K562 (cell line): ENCODE data around the gene MYH9. TPM values are rescaled to one million over a fixed set of nuclear protein-coding genes. Genes with fewer than 3 reads are reported as not detected.

Source experiments
- ATAC-seq: fragments of 200-7000 bp; cut with Tn5 transposase; 3 replicates; pipeline ENCODE4 v1.9.1; 2020; ENCODE audit warnings: moderate library complexity
- BruUV-seq: library from RNA; stranded (reverse); fragments of 400-500 nt; replicated peaks from 2 replicates; lab custom pipeline; 2021; lab: Mats Ljungman, UMichigan
- CTCF ChIA-PET: fragments of 300-600 bp; formaldehyde crosslinking; extraction: SDS; loops from one replicate; lab custom pipeline; 2021; ENCODE audit warnings: low intra/inter-chr PET ratio; lab: Yijun Ruan, JAX
- POLR2A ChIA-PET: fragments of 300-600, 350-650 bp; sonication (Branson Sonifier 250); formaldehyde crosslinking; extraction: SDS; loops from one replicate; lab custom pipeline; 2021; ENCODE audit warnings: antibody characterized with exemption, inconsistent platforms; lab: Yijun Ruan, JAX
- DNase-seq, 4 experiments: peaks; one replicate each; pipeline versions ENCODE4 v3.0.0 to v3.0.0-alpha.2; 2011 to 2018; ENCODE audit warnings: low spot score in 3 of 4, mixed read lengths in 3 of 4; ENCODE audit errors: extremely low read depth in 1 of 4
- FAIRE-seq: peaks from 2 replicates; lab custom pipeline; 2011; peaks lifted over from hg19 to GRCh38; lab: Jason Lieb, UNC
- H2AFZ ChIP-seq: 2 replicates; pipeline ENCODE4 v1.6.0; 2011; ENCODE audit warnings: low read depth, low read length, control low read depth, inconsistent platforms
- H3K27ac ChIP-seq: fragments of 200-600 bp; 3 replicates; pipeline ENCODE4 v1.8.0; 2011; ENCODE audit warnings: low read depth, mild to moderate bottlenecking, control low read depth, inconsistent platforms, low read length, moderate library complexity, mixed read lengths; ENCODE audit errors: extremely low read depth
- H3K27me3 ChIP-seq, 2 experiments: fragments of 300-600 bp in 1 of 2; 2 replicates in 1 of 2; 3 replicates in 1 of 2; pipeline versions ENCODE4 v1.6.0 to v1.8.0; 2011; ENCODE audit warnings: inconsistent platforms in 2 of 2, low read length in 2 of 2, mild to moderate bottlenecking in 1 of 2, mixed read lengths in 1 of 2, moderate library complexity in 1 of 2; ENCODE audit not compliant: control insufficient read depth in 2 of 2, insufficient read depth in 2 of 2
- H3K36me3 ChIP-seq: fragments of 300-600 bp; 3 replicates; pipeline ENCODE4 v1.8.0; 2011; ENCODE audit warnings: mild to moderate bottlenecking, low read length, inconsistent platforms; ENCODE audit not compliant: control insufficient read depth, insufficient read depth
- H3K4me1 ChIP-seq, 2 experiments: fragments of 200-600 bp in 1 of 2; replicated peaks in 1 of 2; 2 replicates in 1 of 2; 3 replicates in 1 of 2; pipeline versions ENCODE4 v1.5.1 to v1.8.0; 2011; ENCODE audit warnings: inconsistent platforms in 2 of 2, low read length in 2 of 2, mild to moderate bottlenecking in 1 of 2, mixed read lengths in 1 of 2, moderate library complexity in 1 of 2; ENCODE audit not compliant: control insufficient read depth in 2 of 2, insufficient read depth in 2 of 2
- H3K4me2 ChIP-seq: 2 replicates; pipeline ENCODE4 v1.6.1; 2011; ENCODE audit warnings: low read length, control low read depth, inconsistent platforms, mixed read lengths; ENCODE audit not compliant: insufficient read depth
- H3K4me3 ChIP-seq: fragments of 200-600 bp; sonication (generic), shearing (Covaris generic); 2 replicates; pipeline ENCODE4 v1.5.1; 2016; ENCODE audit warnings: control low read depth, inconsistent platforms
- H3K79me2 ChIP-seq: fragments of 200-600 bp; 3 replicates; pipeline ENCODE4 v1.8.0; 2011; ENCODE audit warnings: low read length, inconsistent platforms; ENCODE audit not compliant: control insufficient read depth, insufficient read depth
- H3K9ac ChIP-seq, 2 experiments: 2 replicates each; pipeline versions ENCODE4 v1.6.0 to v1.6.1; 2011; ENCODE audit warnings: low read depth in 2 of 2, low read length in 2 of 2, control low read depth in 1 of 2, inconsistent platforms in 1 of 2, mild to moderate bottlenecking in 1 of 2, mixed read lengths in 1 of 2; ENCODE audit not compliant: insufficient read depth in 1 of 2
- H3K9me1 ChIP-seq: one replicate; pipeline ENCODE4 v1.6.0; 2011; ENCODE audit warnings: inconsistent platforms, mild to moderate bottlenecking, low read length, moderate library complexity; ENCODE audit not compliant: control insufficient read depth, insufficient read depth
- H3K9me3 ChIP-seq: replicated peaks from 2 replicates; pipeline ENCODE4 v1.5.1; 2011; ENCODE audit warnings: low read depth, low read length, inconsistent platforms; ENCODE audit not compliant: control insufficient read depth, insufficient read depth
- H4K20me1 ChIP-seq: replicated peaks from 2 replicates; pipeline ENCODE4 v1.6.1; 2011; ENCODE audit warnings: low read length, inconsistent platforms, mixed read lengths; ENCODE audit not compliant: control insufficient read depth, insufficient read depth
- NONO ChIP-seq, 2 experiments: fragments of 200-400 bp in 1 of 2; fragments of 450-650 bp in 1 of 2; formaldehyde crosslinking in 1 of 2; IDR thresholded peaks; 2 replicates each; pipeline ENCODE4 v1.6.1; 2017; ENCODE audit warnings: low read depth in 2 of 2, mild to moderate bottlenecking in 2 of 2, moderate library complexity in 2 of 2, low read length in 1 of 2
- POLR2G ChIP-seq: fragments of 200-400 bp; formaldehyde crosslinking; IDR thresholded peaks from 2 replicates; pipeline ENCODE4 v1.6.1; 2017; ENCODE audit warnings: low read depth, mild to moderate bottlenecking, antibody characterized with exemption, low read length, moderate library complexity
- SIN3A ChIP-seq, 2 experiments: fragments of 150-350 bp in 1 of 2; IDR thresholded peaks; 2 replicates each; pipeline ENCODE4 v1.6.1; 2011 to 2016; ENCODE audit warnings: borderline replicate concordance in 2 of 2, low read depth in 2 of 2, low read length in 2 of 2, mild to moderate bottlenecking in 2 of 2, moderate library complexity in 2 of 2; ENCODE audit not compliant: control insufficient read depth in 1 of 2
- ZNF146 ChIP-seq: IDR thresholded peaks from one replicate; pipeline ENCODE4 v1.6.1; 2018; ENCODE audit warnings: missing compliant biosample characterization; ENCODE audit not compliant: unreplicated experiment
- ZNF518B ChIP-seq: fragments of 250-450 bp; sonication (Bioruptor Pico); IDR thresholded peaks from 2 replicates; pipeline ENCODE4 v1.5.0; 2021; ENCODE audit warnings: mild to moderate bottlenecking, moderate library complexity
- WGBS: fragments of 100-300 bp; shearing (Covaris generic); methylation state at CpG from one replicate; pipeline ENCODE4 v1.1.6; 2016; ENCODE audit warnings: low coverage, mixed read lengths; ENCODE audit not compliant: insufficient coverage; ENCODE audit errors: missing lambda C conversion rate; 5-methylcytosine and 5-hydroxymethylcytosine counted together
- in situ Hi-C: fragments of 300-500 bp; cut with MboI; formaldehyde crosslinking; loops from 4 replicates; pipeline ENCODE4 v1.15.0; 2018; ENCODE audit warnings: inconsistent platforms, mixed read lengths
- intact Hi-C: fragments of 100-400 bp; cut with micrococcal nuclease; formaldehyde crosslinking; loops from 2 replicates; pipeline ENCODE4 v1.14.2; 2022
- polyA plus RNA-seq, 8 experiments: library from polyadenylated mRNA; depleted of rRNA in 4 of 8; stranded (reverse) in 5 of 8; unstranded in 3 of 8; fragments of >200 nt; fragmentation: Nextera tagmentation in 2 of 8; fragmentation: Illumina TruSeq in 1 of 8; extraction: Ambion mirVana in 2 of 8; extraction: Trizol in 1 of 8; gene quantifications; 2 replicates each; pipeline versions ENCODE4 v1.2.1 to v1.2.3, GENCODE V29; 2011 to 2014; ENCODE audit warnings: inconsistent platforms in 1 of 8, missing spikeins in 1 of 8
- total RNA-seq, 7 experiments: library from RNA; depleted of rRNA in 6 of 7; stranded (reverse); fragments of >200 nt in 6 of 7; fragmentation: Illumina TruSeq in 2 of 7; extraction: Trizol in 2 of 7; gene quantifications; 2 replicates each; pipeline versions ENCODE4 v1.2.1 to v1.2.3, GENCODE V29; 2011 to 2021; ENCODE audit warnings: low replicate concordance in 1 of 7

Gene MYH9
- total and polyA plus RNA-seq, 9 of the 15 experiments (the other 6 are each of a cell fraction or from before 2014, with no cell fraction given) = 0.71 to 111 (median 24.6) TPM

GRCh38 chr22:36311386-36312085 lies 76.2 kb downstream of the MYH9 start (continued):
- no peak for TF ChIP-seq SIN3A (IDR thresholded peaks at IDR 0.05; ENCODE audit: borderline replicate concordance in 2 of 2, control insufficient read depth in 1 of 2, low read depth in 2 of 2, low read length in 2 of 2)
- no peak for TF ChIP-seq ZNF146 (CRISPR knock-in tag)
- TF ChIP-seq ZNF518B (CRISPR knock-in tag) = no peak

GRCh38 chr22:36308880-36309279 lies 78.9 kb downstream of the MYH9 start:
- Histone ChIP-seq H3K9me3 (no peaks in the 10 kb centered on the region), H3K9ac (no peak overlapping the region; a peak in 1 of 4 replicates), H3K27ac (no peak overlapping the region), H3K4me1 (no peaks in the 10 kb centered on the region), H3K27me3 (no peaks in the 10 kb centered on the region), H3K9me1 (no peaks in the 10 kb centered on the region), H3K36me3 (peaks cover 77% of the 10 kb centered on the region; the same call in 2 of the 3 replicates), H3K4me2 (no peak overlapping the region), H4K20me1 (no peaks in the 10 kb centered on the region), H3K79me2 (no peaks in the 10 kb centered on the region), H2AFZ (no peak overlapping the region), H3K4me3 (no peak overlapping the region)
- WGBS = 88% methylated on average over 7 of the region's 17 CpGs
- FAIRE-seq (no peak), DNase-seq (no peak), ATAC-seq (no peak)
- no peak for TF ChIP-seq NONO (IDR thresholded peaks at IDR 0.05; ENCODE audit: low read depth in 2 of 2, low read length in 1 of 2)
- TF ChIP-seq POLR2G = peak; percentile 22; the same call in 1 of the 2 replicates
- ChIA-PET POLR2A (no interaction called here), CTCF (no interaction called here)
- in situ Hi-C loops = no loop called here
- intact Hi-C loops = no loop called here
- BruUV-seq = no TSS peak
